Measurements from ENCODE around the gene NOSIP. TPM values are rescaled to one million over a fixed set of nuclear protein-coding genes. Genes with fewer than 3 reads are reported as not detected.
A peak's percentile ranks its signal among the peaks of the same experiment; 100 is the strongest.

The NOSIP gene
- polyA plus RNA-seq, 1 experiment = 43.9 TPM

DNA sequence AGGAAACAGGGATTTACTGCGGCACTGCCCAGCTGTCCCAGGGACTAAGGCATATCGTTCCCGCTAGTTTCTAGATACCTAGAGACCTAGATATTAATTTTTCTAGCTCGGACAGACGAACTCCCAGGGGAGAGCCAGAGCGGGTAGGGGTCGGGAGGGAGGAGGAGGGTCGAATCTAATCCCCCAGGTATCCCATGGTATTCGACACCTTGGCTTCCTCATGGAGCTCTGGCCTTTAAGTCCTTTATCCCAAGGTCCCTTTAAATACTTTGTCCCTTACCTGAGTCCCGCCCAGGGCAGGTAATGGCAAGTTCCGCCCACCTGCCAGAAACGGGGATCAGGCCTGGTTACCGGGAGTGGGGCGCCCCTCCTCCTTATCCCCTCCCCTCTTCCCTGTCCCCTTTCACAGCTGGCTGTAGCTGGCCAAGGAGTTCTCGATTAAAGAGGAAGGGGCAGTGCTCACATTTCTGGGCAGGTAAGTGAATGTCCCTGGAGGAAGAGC lies 702 bp upstream of the NOSIP start, which contains the start of gene PRRG2:
PRRG2 (plus strand) TSS at position 310 of the 502 bp plus-strand sequence. CDS start 1,904 bp downstream, outside the sequence.
- no peaks in the 10 kb centered on the region for H3K27me3 ChIP-seq (ENCODE audit: control insufficient read depth, insufficient read depth, low read length)
- H3K27ac ChIP-seq (ENCODE audit: low read depth, low read length) = peak within 1 kb of the TSS; percentile 54
- DNase-seq (ENCODE audit: low read depth, low spot score) = no peak
- no peaks in the 10 kb centered on the region for H3K9me3 ChIP-seq (ENCODE audit: control insufficient read depth, insufficient read depth, low read length)
- no peak for TF ChIP-seq CTCF (IDR thresholded peaks at IDR 0.05; ENCODE audit: low read depth, low read length)
- POLR2A ChIA-PET = interaction anchor here (0.5 to 3.0 kb wide), 20 partner anchors 9 to 442 kb away, joined by 3 to 25 read pairs (median 4); partner anchors contain the start of genes AP2A1, GFY, PRR12 and RCN3
- CTCF ChIA-PET = interaction anchor here (3.7 kb wide), 1 partner anchor 11 kb away, joined by 53 read pairs; no protein-coding TSS in a partner anchor
- H3K4me3 ChIP-seq (ENCODE audit: low read depth, low read length) = peak within 1 kb of the TSS; percentile 97

DNA sequence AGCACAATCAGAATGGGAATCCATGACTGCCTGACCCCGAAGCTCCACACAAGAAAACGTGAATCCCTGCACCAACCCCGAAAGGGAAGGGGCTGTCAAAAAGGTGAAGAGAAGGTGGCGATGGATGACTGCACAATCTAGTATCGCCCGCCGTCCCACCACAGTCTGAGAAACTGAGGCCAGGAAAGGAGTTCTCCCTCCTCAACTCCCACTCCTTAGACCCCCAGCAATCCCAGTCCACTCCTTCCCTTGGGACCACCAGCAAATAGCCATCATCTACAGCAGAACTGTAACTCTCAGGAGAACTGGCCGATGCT lies 451 bp downstream of the NOSIP start:
- POLR2A ChIA-PET = interaction anchor here (0.5 to 3.0 kb wide), 13 partner anchors 10 to 187 kb away, joined by 3 to 25 read pairs (median 4); partner anchors contain the start of genes AP2A1, PRR12, RRAS and SCAF1
- Histone ChIP-seq H3K27me3 (ENCODE audit: control insufficient read depth, insufficient read depth, low read length) (no peaks in the 10 kb centered on the region), H3K4me3 (ENCODE audit: low read depth, low read length) (peak overlapping the region; percentile 97), H3K9me3 (ENCODE audit: control insufficient read depth, insufficient read depth, low read length) (no peaks in the 10 kb centered on the region), H3K27ac (ENCODE audit: low read depth, low read length) (peak overlapping the region; percentile 54)
- no peak for TF ChIP-seq CTCF (IDR thresholded peaks at IDR 0.05; ENCODE audit: low read depth, low read length)
- no peak for DNase-seq (ENCODE audit: low read depth, low spot score)
- CTCF ChIA-PET = interaction anchor here (0.6 to 3.7 kb wide), 4 partner anchors 10 to 308 kb away, joined by 3 to 53 read pairs (median 8); partner anchors contain the start of gene PIH1D1

GRCh38 chr19:49579193-49579592 lies 1.2 kb downstream of the NOSIP start:
- DNase-seq (ENCODE audit: low read depth, low spot score) = no peak
- H3K27me3 ChIP-seq (ENCODE audit: control insufficient read depth, insufficient read depth, low read length) = no peaks in the 10 kb centered on the region
- peak overlapping the region; percentile 97 for H3K4me3 ChIP-seq (ENCODE audit: low read depth, low read length)
- TF ChIP-seq CTCF (IDR thresholded peaks at IDR 0.05; ENCODE audit: low read depth, low read length) = no peak
- no peaks in the 10 kb centered on the region for H3K9me3 ChIP-seq (ENCODE audit: control insufficient read depth, insufficient read depth, low read length)
- ChIA-PET CTCF (interaction anchor here (1.0 to 3.7 kb wide), 3 partner anchors 9 to 128 kb away, joined by 3 to 53 read pairs (median 9); partner anchors contain the start of gene PIH1D1), POLR2A (interaction anchor here (0.6 to 3.0 kb wide), 5 partner anchors 11 to 68 kb away, joined by 3 to 25 read pairs (median 5); partner anchors contain the start of genes PRR12, RRAS and SCAF1)
- H3K27ac ChIP-seq (ENCODE audit: low read depth, low read length) = no peak overlapping the region

GRCh38 chr19:49574206-49574755 lies 6.1 kb downstream of the NOSIP start:
- CTCF ChIA-PET = interaction anchor here (0.7 to 1.0 kb wide), 2 partner anchors 28 to 51 kb away, joined by 3 to 4 read pairs; no protein-coding TSS in a partner anchor
- Histone ChIP-seq H3K27me3 (ENCODE audit: control insufficient read depth, insufficient read depth, low read length) (no peaks in the 10 kb centered on the region), H3K9me3 (ENCODE audit: control insufficient read depth, insufficient read depth, low read length) (no peaks in the 10 kb centered on the region), H3K4me3 (ENCODE audit: low read depth, low read length) (no peak overlapping the region), H3K27ac (ENCODE audit: low read depth, low read length) (no peak overlapping the region)
- DNase-seq (ENCODE audit: low read depth, low spot score) = no peak
- POLR2A ChIA-PET = interaction anchor here (1.0 kb wide), 1 partner anchor 25 kb away, joined by 3 read pairs; no protein-coding TSS in a partner anchor
- TF ChIP-seq CTCF (IDR thresholded peaks at IDR 0.05; ENCODE audit: low read depth, low read length) = no peak

DNA sequence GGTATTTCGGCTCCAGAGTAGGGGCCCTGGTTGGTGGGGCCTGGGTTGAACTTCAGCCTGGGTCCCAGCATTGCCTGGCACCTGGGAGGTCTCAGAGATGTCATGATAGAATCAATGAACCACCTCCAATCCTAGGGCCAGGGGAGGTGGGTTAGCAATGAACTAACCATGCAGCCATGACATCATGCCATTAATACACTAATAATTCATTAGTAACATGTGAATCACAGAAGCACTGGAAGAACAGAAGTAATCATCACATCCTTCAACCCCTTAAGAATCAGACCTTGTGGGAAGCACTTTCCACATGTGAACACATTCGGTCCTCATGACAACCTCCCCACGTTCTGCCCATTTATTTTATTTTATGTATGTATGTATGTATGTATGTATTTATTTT lies 6.9 kb downstream of the NOSIP start:
- H3K9me3 ChIP-seq (ENCODE audit: control insufficient read depth, insufficient read depth, low read length) = no peaks in the 10 kb centered on the region
- no peak overlapping the region for H3K27ac ChIP-seq (ENCODE audit: low read depth, low read length)
- H3K4me3 ChIP-seq (ENCODE audit: low read depth, low read length) = no peak overlapping the region
- ChIA-PET CTCF (interaction anchor here (0.6 to 0.7 kb wide), 2 partner anchors 13 to 52 kb away, joined by 3 to 6 read pairs; no protein-coding TSS in a partner anchor), POLR2A (no interaction called here)
- no peak for TF ChIP-seq CTCF (IDR thresholded peaks at IDR 0.05; ENCODE audit: low read depth, low read length)
- DNase-seq (ENCODE audit: low read depth, low spot score) = no peak
- no peaks in the 10 kb centered on the region for H3K27me3 ChIP-seq (ENCODE audit: control insufficient read depth, insufficient read depth, low read length)
